ENCODE measurements around the gene PDGFRB.

GRCh38 chr5:150160448-150161081 lies 4.9 kb upstream of the PDGFRB start:
- no peak for TF ChIP-seq CTCF (IDR thresholded peaks at IDR 0.05; ENCODE audit: low read depth, low read length)
- TF ChIP-seq EZH2phosphoT487 (IDR thresholded peaks at IDR 0.05; ENCODE audit: low read depth) = no peak
